HepG2 (cell line): ENCODE measurements around the gene CBX6. TPM values are rescaled to one million over a fixed set of nuclear protein-coding genes. Genes with fewer than 3 reads are reported as not detected.

ENCODE experiments used
- ATAC-seq: fragments of 200-7000 bp; cut with Tn5 transposase; 3 replicates; pipeline ENCODE4 v1.9.1; 2020; ENCODE audit warnings: mild to moderate bottlenecking, moderate library complexity
- BruUV-seq: library from RNA; stranded (reverse); fragments of 400-500 nt; replicated peaks from 2 replicates; lab custom pipeline; 2021; lab: Mats Ljungman, UMichigan
- CTCF ChIA-PET: fragments of 300-600 bp; formaldehyde crosslinking; extraction: SDS; loops from one replicate; lab custom pipeline; 2021; ENCODE audit warnings: low total read pairs, inconsistent platforms, low intra/inter-chr PET ratio; lab: Yijun Ruan, JAX
- POLR2A ChIA-PET: fragments of 350-600 bp; sonication (Branson Sonifier 250); formaldehyde crosslinking; loops from one replicate; lab custom pipeline; 2020; ENCODE audit warnings: antibody characterized with exemption, inconsistent platforms; lab: Yijun Ruan, JAX
- DNase-seq: peaks from one replicate; pipeline ENCODE4 v3.0.0-alpha.2; 2015; ENCODE audit warnings: low spot score
- FAIRE-seq: peaks from 3 replicates; lab custom pipeline; 2011; peaks lifted over from hg19 to GRCh38; lab: Jason Lieb, UNC
- H2AFZ ChIP-seq: one replicate; pipeline ENCODE4 v1.6.1; 2011; ENCODE audit warnings: low read length, inconsistent platforms
- H3K27ac ChIP-seq: fragments of 300-600 bp; 3 replicates; pipeline ENCODE4 v1.8.0; 2011; ENCODE audit warnings: mixed run types, mild to moderate bottlenecking, mixed read lengths, low read length, inconsistent platforms; ENCODE audit not compliant: insufficient read depth; ENCODE audit errors: extremely low read length
- H3K27me3 ChIP-seq, 2 experiments: fragments of 200-600 bp in 1 of 2; 2 replicates in 1 of 2; 3 replicates in 1 of 2; pipeline versions ENCODE4 v1.6.0 to v1.8.0; 2011; ENCODE audit warnings: low read length in 2 of 2, mild to moderate bottlenecking in 2 of 2, moderate library complexity in 2 of 2, inconsistent platforms in 1 of 2; ENCODE audit not compliant: insufficient read depth in 2 of 2, control insufficient read depth in 1 of 2
- H3K36me3 ChIP-seq, 2 experiments: fragments of 200-600 bp in 1 of 2; replicated peaks in 1 of 2; 2 replicates in 1 of 2; 3 replicates in 1 of 2; pipeline versions ENCODE4 v1.5.1 to v1.8.0; 2011; ENCODE audit warnings: low read length in 2 of 2, inconsistent platforms in 1 of 2; ENCODE audit not compliant: insufficient read depth in 2 of 2, control insufficient read depth in 1 of 2
- H3K4me1 ChIP-seq: 2 replicates; pipeline ENCODE4 v1.5.1; 2012; ENCODE audit warnings: low read length, inconsistent platforms; ENCODE audit not compliant: insufficient read depth
- H3K4me2 ChIP-seq: 2 replicates; pipeline ENCODE4 v1.6.0; 2011; ENCODE audit warnings: low read depth, low read length, inconsistent platforms
- H3K4me3 ChIP-seq, 3 experiments: fragments of 200-600 bp in 1 of 3; sonication (generic), shearing (Covaris generic) in 1 of 3; replicated peaks in 1 of 3; 2 replicates each; pipeline ENCODE4 v1.5.1; 2011 to 2016; ENCODE audit warnings: low read length in 3 of 3, inconsistent platforms in 2 of 3, low read depth in 2 of 3, mild to moderate bottlenecking in 2 of 3, control low read depth in 1 of 3, mixed read lengths in 1 of 3; ENCODE audit not compliant: insufficient read depth in 1 of 3
- H3K79me2 ChIP-seq: one replicate; pipeline ENCODE4 v1.6.1; 2011; ENCODE audit warnings: low read length, inconsistent platforms; ENCODE audit not compliant: insufficient read depth
- H3K9ac ChIP-seq: 2 replicates; pipeline ENCODE4 v1.6.0; 2011; ENCODE audit warnings: mild to moderate bottlenecking, low read depth, low read length, inconsistent platforms; ENCODE audit not compliant: insufficient read depth
- H3K9me3 ChIP-seq: 2 replicates; pipeline ENCODE4 v1.5.1; 2012; ENCODE audit warnings: mild to moderate bottlenecking, low read length
- H4K20me1 ChIP-seq: 2 replicates; pipeline ENCODE4 v1.6.0; 2011; ENCODE audit warnings: inconsistent platforms, mild to moderate bottlenecking, low read length, moderate library complexity; ENCODE audit not compliant: insufficient read depth
- BRCA1 ChIP-seq: sonication (generic); formaldehyde crosslinking; IDR thresholded peaks from 2 replicates; pipeline ENCODE4 v1.4.0; 2020; ENCODE audit warnings: missing genetic modification reagents
- CHCHD3 ChIP-seq: sonication (generic); formaldehyde crosslinking; IDR thresholded peaks from 2 replicates; pipeline ENCODE4 v1.8.0; 2022; ENCODE audit warnings: mild to moderate bottlenecking, missing genetic modification reagents, moderate library complexity
- E2F2 ChIP-seq: sonication (generic); formaldehyde crosslinking; IDR thresholded peaks from 2 replicates; pipeline ENCODE4 v1.4.0; 2020; ENCODE audit warnings: missing genetic modification reagents, borderline replicate concordance
- EP300 ChIP-seq, 3 experiments: sonication (generic) in 1 of 3; formaldehyde crosslinking in 1 of 3; IDR thresholded peaks; 2 replicates each; pipeline versions ENCODE4 v1.5.1 to v1.6.1; 2011 to 2020; ENCODE audit warnings: low read depth in 2 of 3, low read length in 2 of 3, borderline replicate concordance in 1 of 3, improper control_type of control experiment in 1 of 3, mild to moderate bottlenecking in 1 of 3, missing genetic modification reagents in 1 of 3, moderate library complexity in 1 of 3
- HIVEP1 ChIP-seq: sonication (generic); formaldehyde crosslinking; IDR thresholded peaks from 2 replicates; pipeline ENCODE4 v1.4.0; 2020; ENCODE audit warnings: mild to moderate bottlenecking, missing genetic modification reagents
- HOXA5 ChIP-seq: sonication (generic); formaldehyde crosslinking; IDR thresholded peaks from 2 replicates; pipeline ENCODE4 v1.4.0; 2020; ENCODE audit warnings: missing genetic modification reagents
- KDM5B ChIP-seq: sonication (generic); formaldehyde crosslinking; IDR thresholded peaks from 2 replicates; pipeline ENCODE4 v1.4.0; 2020; ENCODE audit warnings: missing genetic modification reagents, mild to moderate bottlenecking, borderline replicate concordance
- KLF12 ChIP-seq: sonication (generic); formaldehyde crosslinking; IDR thresholded peaks from 2 replicates; pipeline ENCODE4 v1.4.0; 2020; ENCODE audit warnings: missing genetic modification reagents, borderline replicate concordance
- LCORL ChIP-seq, 2 experiments: fragments of 450-650 bp in 1 of 2; sonication (generic) in 1 of 2; formaldehyde crosslinking in 1 of 2; IDR thresholded peaks; 2 replicates each; pipeline versions ENCODE4 v1.5.0 to v1.6.1; 2017 to 2020; ENCODE audit warnings: antibody characterized with exemption in 1 of 2, missing genetic modification reagents in 1 of 2
- NONO ChIP-seq, 2 experiments: fragments of 450-650 bp in 1 of 2; sonication (generic) in 1 of 2; formaldehyde crosslinking in 1 of 2; IDR thresholded peaks in 1 of 2; conservative IDR thresholded peaks in 1 of 2; 2 replicates each; pipeline versions ENCODE4 v1.6.1 to v1.8.0; 2017 to 2022; ENCODE audit warnings: mild to moderate bottlenecking in 1 of 2, missing genetic modification reagents in 1 of 2, moderate library complexity in 1 of 2
- SPEN ChIP-seq: sonication (generic); formaldehyde crosslinking; IDR thresholded peaks from 2 replicates; pipeline ENCODE4 v1.5.1; 2020; ENCODE audit warnings: low read depth, mild to moderate bottlenecking, missing genetic modification reagents
- XRCC5 ChIP-seq: fragments of 200-400 bp; formaldehyde crosslinking; optimal IDR thresholded peaks from 2 replicates; pipeline ENCODE3; 2017; ENCODE audit warnings: mild to moderate bottlenecking, low read length
- ZNF383 ChIP-seq: sonication (generic); formaldehyde crosslinking; IDR thresholded peaks from 2 replicates; pipeline ENCODE4 v1.4.0; 2020; ENCODE audit warnings: missing genetic modification reagents, mild to moderate bottlenecking, borderline replicate concordance
- ZNF614 ChIP-seq: IDR thresholded peaks from 2 replicates; pipeline ENCODE4 v1.6.1; 2018; ENCODE audit warnings: missing biosample characterization, missing genetic modification reagents, inconsistent platforms, borderline replicate concordance
- ZNF776 ChIP-seq: sonication (generic); formaldehyde crosslinking; IDR thresholded peaks from 2 replicates; pipeline ENCODE4 v1.4.0; 2020; ENCODE audit warnings: mild to moderate bottlenecking, missing genetic modification reagents
- ZNF839 ChIP-seq: sonication (generic); formaldehyde crosslinking; IDR thresholded peaks from 2 replicates; pipeline ENCODE4 v1.4.0; 2020; ENCODE audit warnings: missing genetic modification reagents, mild to moderate bottlenecking, borderline replicate concordance
- WGBS: methylation state at CpG from one replicate; pipeline ENCODE4 v1.1.6; 2017; ENCODE audit warnings: low lambda C conversion rate; 5-methylcytosine and 5-hydroxymethylcytosine counted together
- in situ Hi-C: cut with HindIII; loops from 2 replicates; pipeline ENCODE4 v1.10.0; 2017; ENCODE audit warnings: low pct_unique_long_range_greater_than_20kb; ENCODE audit not compliant: extremely low pct_ligation_motif_present
- intact Hi-C: fragments of 100-400 bp; cut with micrococcal nuclease; formaldehyde crosslinking; loops from one replicate; pipeline ENCODE4 v1.10.0; 2022; ENCODE audit not compliant: unreplicated experiment
- polyA plus RNA-seq, 8 experiments: library from polyadenylated mRNA; depleted of rRNA in 3 of 8; stranded (reverse) in 7 of 8; unstranded in 1 of 8; fragments of >200 nt; fragmentation: Illumina TruSeq in 4 of 8; extraction: Trizol in 4 of 8; gene quantifications; 2 replicates each; pipeline versions ENCODE4 v1.2.1 to v1.2.3, GENCODE V29; 2011 to 2016; ENCODE audit warnings: low read depth in 4 of 8, missing spikeins in 1 of 8, mixed read lengths in 1 of 8; ENCODE audit not compliant: insufficient read depth in 1 of 8
- total RNA-seq, 5 experiments: library from RNA; depleted of rRNA; stranded (reverse); fragments of >200 nt; fragmentation: Illumina TruSeq; extraction: Trizol; gene quantifications; 2 replicates each; pipeline ENCODE4 v1.2.3, GENCODE V29; 2016; ENCODE audit warnings: low read depth in 1 of 5
- TF ChIP-seq, protein P1 (sequence below): sonication (generic); formaldehyde crosslinking; IDR thresholded peaks from 2 replicates; pipeline ENCODE4 v1.5.0; 2020; ENCODE audit warnings: missing genetic modification reagents

Gene CBX6
- total and polyA plus RNA-seq, 2 of the 13 experiments (the other 11 are each of a cell fraction or from before 2014, with no cell fraction given) = 1.7 to 6.5 TPM

GRCh38 chr22:38860283-38861169, 11.5 kb downstream of the CBX6 start (continued):
- TF ChIP-seq CHCHD3 (CRISPR knock-in tag) (0 out of 2 replicates have a peak, but pooled peaks have one; percentile 21), KLF12 (CRISPR knock-in tag) (no peak)

GRCh38 chr22:38859581-38860282, 12.3 kb downstream of the CBX6 start:
- Histone ChIP-seq H3K36me3 (no peaks in the 10 kb centered on the region), H3K4me3 (no peak overlapping the region), H3K27me3 (no peaks in the 10 kb centered on the region), H3K79me2 (no peaks in the 10 kb centered on the region), H3K27ac (no peak overlapping the region), H3K9ac (no peak overlapping the region), H2AFZ (no peak overlapping the region), H4K20me1 (no peaks in the 10 kb centered on the region), H3K4me2 (peak overlapping the region; percentile 46), H3K9me3 (no peaks in the 10 kb centered on the region), H3K4me1 (peaks cover 58% of the 10 kb centered on the region)
- ChIA-PET POLR2A (interaction anchor here (1.0 to 2.1 kb wide), 2 partner anchors 15 to 91 kb away, joined by 3 to 5 read pairs; no protein-coding TSS in a partner anchor), CTCF (no interaction called here)
- no peak for DNase-seq
- FAIRE-seq = no peak
- intact Hi-C loops (no loop called here), in situ Hi-C loops (no loop called here)
- no TSS peak for BruUV-seq
- WGBS = 75% methylated on average over 11 of the region's 14 CpGs
- peak; percentile 67 for ATAC-seq
- TF ChIP-seq ZNF614 (CRISPR knock-in tag) (no peak), HOXA5 (CRISPR knock-in tag) (no peak), ZNF776 (CRISPR knock-in tag) (0 out of 2 replicates have a peak, but pooled peaks have one; percentile 43), XRCC5 (no peak), E2F2 (CRISPR knock-in tag) (no peak), ZNF383 (0 out of 2 replicates have a peak, but pooled peaks have one; percentile 25), HIVEP1 (0 out of 2 replicates have a peak, but pooled peaks have one; percentile 60), BRCA1 (CRISPR knock-in tag) (no peak), ZNF839 (no peak), KDM5B (CRISPR knock-in tag) (peak; percentile 72), EP300 (IDR thresholded peaks at IDR 0.05; ENCODE audit: low read depth in 2 of 2, low read length in 2 of 2) (no peak), EP300 (CRISPR knock-in tag; IDR thresholded peaks at IDR 0.05; ENCODE audit: borderline replicate concordance) (no peak), NONO (IDR thresholded peaks at IDR 0.05) (no peak), NONO (CRISPR knock-in tag; conservative IDR thresholded peaks at IDR 0.05) (no peak), LCORL (IDR thresholded peaks at IDR 0.05) (no peak), LCORL (CRISPR knock-in tag; IDR thresholded peaks at IDR 0.05) (no peak), SPEN (CRISPR knock-in tag) (no peak)
- TF ChIP-seq, protein P1, sequence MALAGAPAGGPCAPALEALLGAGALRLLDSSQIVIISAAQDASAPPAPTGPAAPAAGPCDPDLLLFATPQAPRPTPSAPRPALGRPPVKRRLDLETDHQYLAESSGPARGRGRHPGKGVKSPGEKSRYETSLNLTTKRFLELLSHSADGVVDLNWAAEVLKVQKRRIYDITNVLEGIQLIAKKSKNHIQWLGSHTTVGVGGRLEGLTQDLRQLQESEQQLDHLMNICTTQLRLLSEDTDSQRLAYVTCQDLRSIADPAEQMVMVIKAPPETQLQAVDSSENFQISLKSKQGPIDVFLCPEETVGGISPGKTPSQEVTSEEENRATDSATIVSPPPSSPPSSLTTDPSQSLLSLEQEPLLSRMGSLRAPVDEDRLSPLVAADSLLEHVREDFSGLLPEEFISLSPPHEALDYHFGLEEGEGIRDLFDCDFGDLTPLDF = no peak
